NCI-H146 (cell line): ENCODE results near the gene PRG3.
"Not testable (repeated sequence)": the region's sequence is repeated elsewhere in the genome, so short reads cannot be mapped to it uniquely, and the experiment has no call there.

Source experiments
- DNase-seq: peaks from one replicate; lab custom pipeline; 2025; lab: John Stamatoyannopoulos, UW

Gene PRG3

GRCh38 chr11:57408771-57409170 is 27.8 kb upstream of the PRG3 start:
- DNase-seq: no peak

GRCh38 chr11:57407941-57408475 is 27.1 kb upstream of the PRG3 start:
- DNase-seq: no peak

- DNase-seq: no peak
Observed at GRCh38 chr11:57407010-57407920, 26.3 kb upstream of the PRG3 start.

- no peak for DNase-seq
Observed at GRCh38 chr11:57406337-57406904, 25.5 kb upstream of the PRG3 start.

DNA sequence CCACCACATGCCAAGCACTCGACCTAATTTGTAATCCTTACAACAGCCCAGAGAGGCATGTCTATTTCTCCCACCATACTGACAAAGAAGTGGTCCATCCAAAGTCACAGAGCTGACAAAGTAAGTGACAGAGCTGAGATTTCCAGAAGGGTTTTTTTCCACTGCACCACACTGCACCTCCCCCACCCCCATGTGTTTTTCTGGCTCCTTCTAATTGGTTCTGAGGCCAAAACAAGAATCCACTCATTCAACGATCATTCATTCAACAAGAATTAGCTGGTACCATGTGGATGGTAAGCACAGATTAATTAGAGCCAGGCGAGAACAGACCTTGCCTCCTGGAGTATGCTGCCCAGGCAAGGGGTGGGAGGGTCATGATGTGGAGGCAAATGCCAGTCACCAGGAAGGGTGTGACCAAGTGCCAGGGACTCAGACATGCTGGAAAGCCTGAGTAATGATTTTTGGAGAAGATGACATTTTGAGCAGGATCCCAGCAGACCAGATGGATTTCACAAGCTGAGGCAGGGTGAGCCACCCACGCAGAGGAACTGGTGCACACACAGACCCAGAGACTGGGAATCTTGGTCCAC is 24.4 kb upstream of the PRG3 start:
- DNase-seq: no peak

DNA sequence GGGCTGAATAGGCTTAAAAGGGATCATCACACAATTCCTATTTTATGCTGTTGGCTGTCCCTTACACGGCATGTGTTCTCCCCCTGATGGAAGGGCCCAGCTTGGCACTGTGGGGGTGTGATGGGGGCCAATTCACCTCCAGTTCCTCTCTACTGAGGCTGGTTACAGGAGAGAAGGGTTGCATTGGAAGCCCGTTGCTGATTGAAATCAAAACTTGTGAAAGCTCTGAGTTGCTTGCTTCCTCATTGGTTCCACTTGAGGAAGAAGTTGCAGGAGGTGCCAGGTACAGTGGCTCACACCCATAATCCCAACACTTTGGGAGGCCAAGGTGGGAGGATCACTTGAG is 22.8 kb upstream of the PRG3 start:
- no peak for DNase-seq

DNA sequence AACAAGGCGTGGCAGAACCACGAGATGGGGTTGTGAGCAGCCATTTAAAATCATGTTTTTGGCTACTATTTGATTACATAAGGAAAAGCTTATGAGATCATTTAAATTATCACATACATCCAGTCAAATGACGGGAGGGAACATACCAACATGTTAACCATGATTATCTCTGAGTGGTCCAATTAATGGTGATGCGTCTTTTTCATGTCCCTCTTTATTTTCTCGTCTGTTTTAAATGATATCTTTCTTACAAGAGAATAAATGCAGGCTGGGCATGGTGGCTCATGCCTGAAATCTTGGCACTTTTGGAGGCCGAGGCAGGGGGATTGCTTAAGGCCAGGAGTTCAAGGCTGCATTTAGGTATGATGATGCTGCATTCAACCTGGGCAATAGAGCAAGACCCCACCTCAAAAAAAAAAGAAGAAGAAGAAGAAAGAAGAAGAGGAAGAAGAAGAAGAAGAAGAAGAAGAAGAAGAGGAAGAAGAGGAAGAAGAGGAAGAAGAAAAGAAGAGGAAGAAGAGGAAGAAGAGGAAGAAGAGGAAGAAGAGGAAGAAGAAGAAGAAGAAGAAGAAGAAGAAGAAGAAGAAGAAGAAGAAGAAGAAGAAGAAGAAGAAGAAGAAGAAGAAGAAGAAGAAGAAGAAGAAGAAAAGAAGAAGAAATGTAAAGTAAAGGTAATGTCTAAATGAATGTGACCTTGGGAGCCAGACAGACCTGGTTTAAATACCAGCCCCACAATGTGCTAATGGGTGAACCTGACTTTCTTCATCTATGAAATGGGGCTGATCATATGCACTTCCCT is 22.3 kb upstream of the PRG3 start:
- DNase-seq: not testable (repeated sequence)

- DNase-seq: no peak
Observed at GRCh38 chr11:57402188-57403002, 21.4 kb upstream of the PRG3 start.

GRCh38 chr11:57399972-57400578 is 19.1 kb upstream of the PRG3 start:
- no peak for DNase-seq

DNA sequence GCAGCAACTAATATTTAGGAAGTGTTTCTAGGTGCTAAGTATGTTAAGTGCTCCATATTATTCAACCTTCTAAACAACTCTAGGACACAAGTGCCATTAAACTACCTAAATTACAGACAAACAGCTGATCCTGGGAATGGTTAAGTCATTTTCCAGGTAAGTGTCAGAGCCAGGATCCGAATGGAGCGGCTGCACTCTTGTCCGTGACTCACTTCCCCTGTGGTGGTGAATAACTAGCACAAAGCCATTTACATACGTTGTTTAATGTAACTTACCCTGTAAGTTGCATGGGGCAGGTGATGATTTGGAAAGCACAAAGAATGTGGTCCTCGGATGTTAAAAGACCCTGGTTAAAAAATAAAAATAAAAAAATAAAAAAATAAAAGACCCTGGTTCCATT is 18.3 kb upstream of the PRG3 start:
- no peak for DNase-seq

GRCh38 chr11:57397394-57397990 is 16.5 kb upstream of the PRG3 start:
- DNase-seq: no peak

- DNase-seq: no peak
Observed at GRCh38 chr11:57396744-57397143, 15.8 kb upstream of the PRG3 start.

GRCh38 chr11:57395905-57396623 is 15.1 kb upstream of the PRG3 start:
- no peak for DNase-seq

- no peak for DNase-seq
Observed at GRCh38 chr11:57394203-57394965, 13.4 kb upstream of the PRG3 start.

- no peak for DNase-seq
Observed at GRCh38 chr11:57392763-57393105, 11.8 kb upstream of the PRG3 start.

GRCh38 chr11:57392066-57392762 is 11.3 kb upstream of the PRG3 start:
- no peak for DNase-seq

- no peak for DNase-seq
Observed at GRCh38 chr11:57391539-57391938, 10.6 kb upstream of the PRG3 start.

GRCh38 chr11:57391111-57391510 is 10.2 kb upstream of the PRG3 start:
- DNase-seq: no peak

DNA sequence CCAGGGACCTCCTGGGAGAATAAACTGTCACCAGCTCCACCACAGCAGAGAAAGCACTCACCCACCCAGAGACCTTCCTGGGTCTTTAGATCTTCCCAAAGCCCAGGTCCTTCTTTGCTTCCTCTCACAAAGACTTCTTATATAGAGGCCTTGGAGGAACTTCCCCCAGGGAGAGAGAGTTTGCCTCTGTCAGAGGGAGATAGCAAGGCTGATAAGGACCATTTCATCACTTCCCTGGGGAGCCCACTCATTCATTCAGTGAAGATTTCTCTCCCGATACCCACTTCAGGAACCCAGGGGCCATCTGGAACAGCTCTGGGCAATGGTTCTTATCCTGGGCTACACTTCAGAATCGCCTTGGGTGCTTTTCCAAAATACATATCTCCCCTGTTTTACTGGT is 9.6 kb upstream of the PRG3 start, which contains the start of gene PRG2:
TSS of gene PRG2 (minus strand) at position 116 of the 400 bp plus-strand sequence. CDS start 706 bp downstream, outside the sequence.
- DNase-seq: no peak
